Stimulated activated CD4-positive, alpha-beta T cell treated with anti-CD3 and anti-CD28 coated beads, Interleukin-1b, Interleukin-23, amount 100 ng/mL, for 48 hours (primary cell): ENCODE data around the gene DPP8.
A peak's percentile ranks its signal among the peaks of the same experiment; 100 is the strongest.
"Not testable (repeated sequence)": the region's sequence is repeated elsewhere in the genome, so short reads cannot be mapped to it uniquely, and the experiment has no call there.

ENCODE experiments used
- DNase-seq: peaks from one replicate; pipeline ENCODE4 v3.0.0-alpha.2; 2020

Gene DPP8

GRCh38 chr15:65516997-65517865, at the start of gene DPP8:
DPP8 (minus strand) TSS chr15:65517689; CDS start chr15:65512553, 5,136 bp downstream.
- peak; percentile 95 for DNase-seq

- no peak for DNase-seq
Measured at GRCh38 chr15:65561934-65562333, 44.4 kb upstream of the DPP8 start.

GRCh38 chr15:65559941-65560340, 42.5 kb upstream of the DPP8 start:
- no peak for DNase-seq

GRCh38 chr15:65558997-65559760, 41.7 kb upstream of the DPP8 start:
- no peak for DNase-seq

DNA sequence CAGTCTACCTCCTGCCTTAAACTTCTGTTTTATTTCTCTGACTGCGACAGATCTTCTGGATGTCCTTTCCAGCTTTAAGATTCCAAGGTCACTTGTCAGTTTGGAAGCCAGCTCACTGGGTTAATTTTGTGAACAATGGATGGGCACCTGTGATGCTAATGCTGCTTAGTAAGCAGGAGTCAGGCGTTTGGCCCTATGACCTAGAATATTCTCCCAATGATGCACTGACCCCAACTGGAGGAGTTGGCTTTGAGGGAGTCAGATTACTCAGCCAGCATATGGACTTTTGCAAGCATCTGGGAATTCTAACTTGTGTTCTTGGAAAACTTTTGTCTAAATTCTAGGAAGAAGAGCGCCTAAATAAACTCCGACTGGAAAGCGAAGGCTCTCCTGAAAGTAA, 40.8 kb upstream of the DPP8 start:
- no peak for DNase-seq

DNA sequence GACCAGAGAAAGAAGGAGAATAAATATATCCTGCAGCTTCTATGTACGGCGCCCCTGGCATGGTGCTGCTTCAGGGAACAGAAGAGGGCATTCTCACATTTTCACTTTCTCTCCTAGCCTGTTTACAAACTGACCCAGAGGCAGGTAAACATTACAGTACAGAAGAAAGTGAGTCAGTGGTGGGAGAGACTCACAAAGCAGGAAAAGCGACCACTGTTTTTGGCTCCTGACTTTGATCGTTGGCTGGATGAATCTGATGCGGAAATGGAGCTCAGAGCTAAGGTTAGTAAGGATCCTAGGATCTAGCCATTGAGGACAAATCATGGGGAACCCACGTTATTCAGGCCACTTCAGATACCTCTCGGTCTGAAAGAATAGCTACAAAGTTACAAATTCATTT, 39.1 kb upstream of the DPP8 start:
- no peak for DNase-seq

DNA sequence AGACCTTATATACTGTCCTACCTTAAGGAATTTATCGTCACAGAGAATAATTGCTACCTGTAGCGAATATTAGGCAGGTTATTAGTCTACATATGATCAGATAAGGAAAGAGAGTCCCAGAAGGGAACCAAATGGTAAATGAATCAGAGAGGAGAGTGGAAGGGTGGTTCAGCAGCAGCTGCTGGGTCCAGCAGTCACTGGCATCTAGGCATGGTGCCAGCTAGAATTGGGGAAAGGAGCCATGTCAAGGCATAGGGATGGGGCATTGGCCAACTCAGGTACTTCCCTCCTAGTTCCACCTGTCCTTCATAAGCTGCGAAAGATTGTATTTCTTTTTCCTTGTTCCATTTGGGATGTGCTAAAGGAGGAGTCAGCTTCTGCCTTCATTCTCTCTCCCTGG, 36.2 kb upstream of the DPP8 start:
- no peak for DNase-seq

DNA sequence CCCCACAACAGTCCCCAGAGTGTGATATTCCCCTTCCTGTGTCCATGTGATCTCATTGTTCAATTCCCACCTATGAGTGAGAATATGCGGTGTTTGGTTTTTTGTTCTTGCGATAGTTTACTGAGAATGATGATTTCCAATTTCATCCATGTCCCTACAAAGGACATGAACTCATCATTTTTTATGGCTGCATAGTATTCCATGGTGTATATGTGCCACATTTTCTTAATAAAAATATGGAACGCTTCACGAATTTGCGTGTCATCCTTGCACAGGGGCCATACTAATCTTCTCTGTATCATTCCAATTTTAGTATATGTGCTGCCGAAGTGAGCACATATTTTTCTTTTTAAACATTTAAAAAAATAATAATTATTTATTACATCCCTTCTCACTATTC, 35.4 kb upstream of the DPP8 start:
- not testable (repeated sequence) for DNase-seq

GRCh38 chr15:65551183-65551582, 33.7 kb upstream of the DPP8 start:
- DNase-seq, result no peak

- no peak for DNase-seq
Measured at GRCh38 chr15:65550681-65551098, 33.2 kb upstream of the DPP8 start.

DNA sequence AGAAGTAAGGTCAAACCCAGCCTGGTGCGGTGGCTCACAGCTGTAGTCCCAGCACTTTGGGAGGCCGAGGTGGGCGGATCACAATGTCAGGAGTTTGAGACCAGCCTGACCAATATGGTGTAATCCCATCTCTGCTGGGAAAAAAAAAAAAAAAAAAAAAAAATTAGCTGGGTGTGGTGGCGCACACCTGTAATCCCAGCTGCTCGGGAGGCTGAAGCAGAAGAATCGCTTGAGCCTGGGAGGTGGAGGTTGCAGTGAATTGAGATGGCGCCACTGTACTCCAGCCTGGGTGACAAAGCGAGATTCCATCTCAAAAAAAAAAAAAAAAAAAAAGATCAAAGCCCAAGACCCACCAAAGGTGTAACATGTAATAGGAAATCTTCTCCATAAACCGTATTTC, 31.8 kb upstream of the DPP8 start:
- not testable (repeated sequence) for DNase-seq

- no peak for DNase-seq
Measured at GRCh38 chr15:65547841-65548240, 30.4 kb upstream of the DPP8 start.

DNA sequence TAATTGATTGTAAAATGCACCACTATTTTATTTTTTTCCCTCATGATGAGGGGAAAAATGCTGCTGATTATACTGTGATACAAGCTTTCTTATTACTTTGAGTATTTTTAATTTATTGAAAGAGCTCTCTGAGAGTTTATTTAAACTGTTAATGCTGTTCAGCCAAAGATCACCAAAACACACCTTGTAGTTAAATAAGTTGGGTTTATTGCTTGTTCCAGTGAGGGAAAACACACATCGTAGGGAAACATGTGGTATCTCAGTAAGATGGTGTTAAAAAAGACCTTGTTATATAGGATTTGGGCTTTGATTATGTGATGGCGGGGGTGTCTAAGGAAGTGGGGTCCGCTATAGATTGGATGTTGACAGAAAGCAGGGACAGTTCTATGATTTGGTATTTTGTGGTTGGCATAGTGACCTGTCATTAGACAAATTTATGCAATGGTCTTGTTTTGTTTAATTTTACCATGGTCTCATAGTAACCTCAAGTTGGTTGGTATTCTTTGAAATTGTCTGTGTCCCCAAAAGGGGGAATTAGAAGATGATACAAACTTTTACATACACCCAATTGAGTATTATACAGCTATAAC, 23.8 kb upstream of the DPP8 start:
- no peak for DNase-seq

GRCh38 chr15:65540314-65540713, 22.8 kb upstream of the DPP8 start:
- no peak for DNase-seq

GRCh38 chr15:65535192-65535591, 17.7 kb upstream of the DPP8 start:
- DNase-seq, result no peak

- DNase-seq, result no peak
Measured at GRCh38 chr15:65533057-65533756, 15.7 kb upstream of the DPP8 start.

DNA sequence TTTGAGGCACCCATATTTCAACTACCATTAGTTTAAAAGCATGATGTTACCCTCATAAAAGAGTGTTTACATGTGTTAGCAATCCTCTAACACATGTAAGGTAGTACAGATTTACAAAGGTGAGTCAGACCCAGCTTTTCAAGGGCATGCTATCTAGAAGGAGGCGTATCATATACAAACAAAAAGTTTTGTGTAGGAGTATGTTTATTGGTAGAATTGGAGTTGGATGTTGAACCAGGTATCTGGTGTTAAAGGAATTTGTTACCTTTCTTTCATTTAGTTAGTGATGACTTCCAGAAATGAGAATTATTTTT, 15.2 kb upstream of the DPP8 start:
- no peak for DNase-seq

- DNase-seq, result peak; percentile 88
Measured at GRCh38 chr15:65530318-65531111, 13.0 kb upstream of the DPP8 start, which contains the start of gene HACD3. HACD3 (plus strand) TSS chr15:65530463; CDS start chr15:65530632, 169 bp downstream.

GRCh38 chr15:65529762-65530317, 12.4 kb upstream of the DPP8 start:
- no peak for DNase-seq

- DNase-seq, result no peak
Measured at GRCh38 chr15:65528461-65529060, 11.1 kb upstream of the DPP8 start.

DNA sequence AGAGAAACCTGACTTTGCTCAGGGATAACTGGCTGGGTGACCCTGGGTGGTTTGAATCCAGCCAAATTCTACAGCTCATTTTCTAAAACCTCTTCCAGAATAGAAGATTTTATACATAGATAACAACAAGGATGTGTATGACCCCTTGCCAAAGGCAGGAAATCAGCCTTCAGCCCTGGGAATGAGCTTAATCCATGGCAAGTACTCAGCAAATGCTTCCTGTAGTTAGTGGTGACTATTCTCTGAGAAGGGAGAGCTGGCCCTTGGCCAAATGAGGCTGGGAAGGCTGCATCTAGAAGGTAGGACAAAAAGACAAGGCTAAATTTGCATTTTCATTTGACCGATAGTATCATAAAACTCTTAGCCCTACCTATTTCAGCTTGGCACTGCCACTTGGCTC, 8.1 kb upstream of the DPP8 start:
- no peak for DNase-seq

DNA sequence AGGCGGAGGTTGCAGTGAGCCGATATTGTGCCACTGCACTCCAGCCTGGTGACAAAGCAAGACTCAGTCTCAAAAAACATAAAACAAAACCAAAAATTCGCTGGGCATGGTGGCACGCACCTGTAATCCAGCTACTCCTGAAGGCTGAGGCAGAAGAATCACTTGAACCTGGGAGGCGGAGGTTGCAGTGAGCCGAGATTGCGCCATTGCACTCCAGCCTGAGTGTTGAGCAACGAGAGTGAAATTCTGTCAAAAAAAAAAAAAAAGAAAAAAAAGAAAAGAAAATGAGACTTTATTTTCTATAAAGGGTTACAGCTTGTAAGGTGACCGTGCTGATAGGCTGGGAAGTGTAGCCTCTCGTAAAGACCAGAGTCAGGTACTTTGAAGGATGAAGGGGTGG, 6.7 kb upstream of the DPP8 start:
- DNase-seq, result no peak
